HEK293 (cell line): ENCODE results near the gene ASB16.

Experiments
- CTCF ChIA-PET: fragments of 350-600 bp; formaldehyde crosslinking; extraction: SDS; loops from one replicate; lab custom pipeline; 2021; ENCODE audit warnings: antibody characterized with exemption; lab: Yijun Ruan, JAX
- POLR2A ChIA-PET: fragments of 300-600 bp; formaldehyde crosslinking; extraction: SDS; loops from one replicate; lab custom pipeline; 2020; ENCODE audit warnings: antibody characterized with exemption, inconsistent platforms; lab: Yijun Ruan, JAX
- H3K27ac ChIP-seq: fragments of 200-500 bp; sonication (Bioruptor generic); 2 replicates; pipeline ENCODE4 v1.5.1; 2014; ENCODE audit warnings: low read depth, low read length, control low read depth, inconsistent platforms; ENCODE audit errors: extremely low read depth
- H3K36me3 ChIP-seq, 2 experiments: fragments of 200-500 bp in 1 of 2; sonication (Bioruptor generic) in 1 of 2; 1 replicate in 1 of 2; 2 replicates in 1 of 2; pipeline ENCODE4 v1.5.1; 2014 to 2017; ENCODE audit warnings: inconsistent platforms in 2 of 2, low read length in 2 of 2; ENCODE audit not compliant: control insufficient read depth in 2 of 2, insufficient read depth in 1 of 2
- H3K4me1 ChIP-seq: fragments of 200-500 bp; sonication (Bioruptor generic); 2 replicates; pipeline ENCODE4 v1.5.1; 2014; ENCODE audit warnings: mild to moderate bottlenecking, low read length, inconsistent platforms; ENCODE audit not compliant: control insufficient read depth, insufficient read depth
- H3K4me3 ChIP-seq: 2 replicates; pipeline ENCODE4 v1.5.1; 2011; ENCODE audit warnings: low read depth, mild to moderate bottlenecking, control low read depth, low read length, moderate library complexity
- H3K9me3 ChIP-seq: fragments of 200-500 bp; sonication (Bioruptor generic); 2 replicates; pipeline ENCODE4 v1.5.1; 2014; ENCODE audit warnings: low read depth, low read length, inconsistent platforms; ENCODE audit not compliant: control insufficient read depth, insufficient read depth
- WT1 ChIP-seq: fragments of 450-650 bp; formaldehyde crosslinking; IDR thresholded peaks from 2 replicates; pipeline ENCODE4 v1.5.1; 2016; ENCODE audit warnings: missing biosample characterization, missing genetic modification characterization
- ZBTB11 ChIP-seq: fragments of 450-650 bp; formaldehyde crosslinking; conservative IDR thresholded peaks from 2 replicates; pipeline ENCODE4 v1.5.1; 2016; ENCODE audit warnings: low read depth, missing biosample characterization, missing genetic modification characterization
- ZFP37 ChIP-seq: fragments of 450-650 bp; formaldehyde crosslinking; IDR thresholded peaks from 2 replicates; pipeline ENCODE4 v1.5.1; 2016; ENCODE audit warnings: missing biosample characterization, missing genetic modification characterization
- ZNF114 ChIP-seq: fragments of 450-650 bp; formaldehyde crosslinking; IDR thresholded peaks from 2 replicates; pipeline ENCODE4 v1.5.0; 2017; ENCODE audit warnings: missing biosample characterization, missing genetic modification characterization
- ZNF223 ChIP-seq: fragments of 450-650 bp; formaldehyde crosslinking; IDR thresholded peaks from 2 replicates; pipeline ENCODE4 v1.5.1; 2016; ENCODE audit warnings: missing biosample characterization, missing genetic modification characterization
- ZNF24 ChIP-seq: fragments of 450-650 bp; formaldehyde crosslinking; IDR thresholded peaks from 2 replicates; pipeline ENCODE4 v1.5.1; 2016; ENCODE audit warnings: missing biosample characterization, missing genetic modification characterization
- ZNF248 ChIP-seq: fragments of 450-650 bp; formaldehyde crosslinking; IDR thresholded peaks from 2 replicates; pipeline ENCODE4 v1.5.1; 2017; ENCODE audit warnings: missing biosample characterization, missing genetic modification characterization
- ZNF311 ChIP-seq: fragments of 450-650 bp; formaldehyde crosslinking; IDR thresholded peaks from 2 replicates; pipeline ENCODE4 v1.5.1; 2017; ENCODE audit warnings: missing biosample characterization, missing genetic modification characterization, borderline replicate concordance
- ZNF341 ChIP-seq: fragments of 450-650 bp; formaldehyde crosslinking; IDR thresholded peaks from 2 replicates; pipeline ENCODE4; 2016; ENCODE audit warnings: low read depth, missing biosample characterization, missing genetic modification characterization
- ZNF354C ChIP-seq: fragments of 450-650 bp; formaldehyde crosslinking; IDR thresholded peaks from 2 replicates; pipeline ENCODE4 v1.5.1; 2016; ENCODE audit warnings: missing biosample characterization, missing genetic modification characterization, low read depth, borderline replicate concordance
- ZNF530 ChIP-seq: fragments of 450-650 bp; formaldehyde crosslinking; IDR thresholded peaks from 2 replicates; pipeline ENCODE4 v1.5.1; 2016; ENCODE audit warnings: low read depth, missing biosample characterization, missing genetic modification characterization
- ZNF580 ChIP-seq: fragments of 450-650 bp; formaldehyde crosslinking; IDR thresholded peaks from 2 replicates; pipeline ENCODE4 v1.5.1; 2016; ENCODE audit warnings: missing biosample characterization, missing genetic modification characterization
- ZNF658 ChIP-seq: fragments of 450-650 bp; formaldehyde crosslinking; IDR thresholded peaks from 2 replicates; pipeline ENCODE4; 2016; ENCODE audit warnings: missing biosample characterization, missing genetic modification characterization
- ZNF664 ChIP-seq: fragments of 450-650 bp; formaldehyde crosslinking; IDR thresholded peaks from 2 replicates; pipeline ENCODE4 v1.5.1; 2016; ENCODE audit warnings: missing biosample characterization, missing genetic modification characterization
- ZNF701 ChIP-seq: fragments of 450-650 bp; formaldehyde crosslinking; IDR thresholded peaks from 2 replicates; pipeline ENCODE4 v1.5.1; 2016; ENCODE audit warnings: missing biosample characterization, missing genetic modification characterization
- ZNF707 ChIP-seq: fragments of 450-650 bp; formaldehyde crosslinking; IDR thresholded peaks from 2 replicates; pipeline ENCODE4 v1.5.1; 2016; ENCODE audit warnings: missing biosample characterization, missing genetic modification characterization
- ZNF768 ChIP-seq: fragments of 450-650 bp; formaldehyde crosslinking; IDR thresholded peaks from 2 replicates; pipeline ENCODE4 v1.5.1; 2018; ENCODE audit warnings: missing biosample characterization, mild to moderate bottlenecking, missing genetic modification characterization
- TF ChIP-seq, protein P1 (sequence below): fragments of 450-650 bp; formaldehyde crosslinking; IDR thresholded peaks from 2 replicates; pipeline ENCODE4 v1.5.1; 2016; ENCODE audit warnings: missing biosample characterization, missing genetic modification characterization
- TF ChIP-seq, protein P2 (sequence below): fragments of 450-650 bp; formaldehyde crosslinking; IDR thresholded peaks from 2 replicates; pipeline ENCODE4 v1.5.1; 2017; ENCODE audit warnings: missing biosample characterization, missing genetic modification characterization
- TF ChIP-seq, protein P3 (sequence below): fragments of 450-650 bp; formaldehyde crosslinking; IDR thresholded peaks from 2 replicates; pipeline ENCODE4 v1.5.1; 2017; ENCODE audit warnings: missing biosample characterization, missing genetic modification characterization

The ASB16 gene

DNA sequence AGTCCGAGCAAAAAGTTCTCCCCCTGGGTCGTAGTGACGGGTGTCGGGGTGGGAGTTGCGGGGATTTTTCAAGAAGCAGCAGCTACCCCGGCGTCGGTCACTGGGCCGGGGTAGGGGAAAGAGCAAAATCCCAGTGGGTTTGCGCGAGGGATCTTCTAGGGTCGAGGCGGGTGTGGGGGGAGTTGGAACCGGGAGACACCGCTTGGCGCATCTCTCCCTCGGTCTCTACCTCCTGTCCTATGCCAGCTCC is 51.3 kb downstream of the ASB16 start:
- TF ChIP-seq ZNF341 (tag by site-specific recombination), result peak; percentile 39; the same call in 1 of the 2 replicates
- TF ChIP-seq ZNF701 (tag by site-specific recombination), result no peak
- TF ChIP-seq ZNF311 (tag by site-specific recombination), result no peak
- no peak for TF ChIP-seq ZNF530 (tag by site-specific recombination)
- TF ChIP-seq ZBTB11 (tag by site-specific recombination), result peak; percentile 66
- TF ChIP-seq ZNF24 (tag by site-specific recombination), result no peak
- no peak for TF ChIP-seq ZNF248 (tag by site-specific recombination)
- no peak for TF ChIP-seq WT1 (tag by site-specific recombination)
- TF ChIP-seq ZNF664 (tag by site-specific recombination), result no peak
- TF ChIP-seq ZNF354C (tag by site-specific recombination), result no peak
- 0 out of 2 replicates have a peak, but pooled peaks have one; percentile 11 for TF ChIP-seq ZFP37 (tag by site-specific recombination)
- no peak for TF ChIP-seq ZNF114
- no peak for TF ChIP-seq ZNF707 (tag by site-specific recombination)
- TF ChIP-seq, protein P1, sequence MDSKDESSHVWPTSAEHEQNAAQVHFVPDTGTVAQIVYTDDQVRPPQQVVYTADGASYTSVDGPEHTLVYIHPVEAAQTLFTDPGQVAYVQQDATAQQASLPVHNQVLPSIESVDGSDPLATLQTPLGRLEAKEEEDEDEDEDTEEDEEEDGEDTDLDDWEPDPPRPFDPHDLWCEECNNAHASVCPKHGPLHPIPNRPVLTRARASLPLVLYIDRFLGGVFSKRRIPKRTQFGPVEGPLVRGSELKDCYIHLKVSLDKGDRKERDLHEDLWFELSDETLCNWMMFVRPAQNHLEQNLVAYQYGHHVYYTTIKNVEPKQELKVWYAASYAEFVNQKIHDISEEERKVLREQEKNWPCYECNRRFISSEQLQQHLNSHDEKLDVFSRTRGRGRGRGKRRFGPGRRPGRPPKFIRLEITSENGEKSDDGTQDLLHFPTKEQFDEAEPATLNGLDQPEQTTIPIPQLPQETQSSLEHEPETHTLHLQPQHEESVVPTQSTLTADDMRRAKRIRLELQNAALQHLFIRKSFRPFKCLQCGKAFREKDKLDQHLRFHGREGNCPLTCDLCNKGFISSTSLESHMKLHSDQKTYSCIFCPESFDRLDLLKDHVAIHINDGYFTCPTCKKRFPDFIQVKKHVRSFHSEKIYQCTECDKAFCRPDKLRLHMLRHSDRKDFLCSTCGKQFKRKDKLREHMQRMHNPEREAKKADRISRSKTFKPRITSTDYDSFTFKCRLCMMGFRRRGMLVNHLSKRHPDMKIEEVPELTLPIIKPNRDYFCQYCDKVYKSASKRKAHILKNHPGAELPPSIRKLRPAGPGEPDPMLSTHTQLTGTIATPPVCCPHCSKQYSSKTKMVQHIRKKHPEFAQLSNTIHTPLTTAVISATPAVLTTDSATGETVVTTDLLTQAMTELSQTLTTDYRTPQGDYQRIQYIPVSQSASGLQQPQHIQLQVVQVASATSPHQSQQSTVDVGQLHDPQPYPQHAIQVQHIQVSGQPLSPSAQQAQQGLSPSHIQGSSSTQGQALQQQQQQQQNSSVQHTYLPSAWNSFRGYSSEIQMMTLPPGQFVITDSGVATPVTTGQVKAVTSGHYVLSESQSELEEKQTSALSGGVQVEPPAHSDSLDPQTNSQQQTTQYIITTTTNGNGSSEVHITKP (tag by site-specific recombination), result peak; percentile 98
- no peak for TF ChIP-seq ZNF223 (tag by site-specific recombination)
- TF ChIP-seq ZNF768 (tag by site-specific recombination), result no peak
- TF ChIP-seq, protein P2, sequence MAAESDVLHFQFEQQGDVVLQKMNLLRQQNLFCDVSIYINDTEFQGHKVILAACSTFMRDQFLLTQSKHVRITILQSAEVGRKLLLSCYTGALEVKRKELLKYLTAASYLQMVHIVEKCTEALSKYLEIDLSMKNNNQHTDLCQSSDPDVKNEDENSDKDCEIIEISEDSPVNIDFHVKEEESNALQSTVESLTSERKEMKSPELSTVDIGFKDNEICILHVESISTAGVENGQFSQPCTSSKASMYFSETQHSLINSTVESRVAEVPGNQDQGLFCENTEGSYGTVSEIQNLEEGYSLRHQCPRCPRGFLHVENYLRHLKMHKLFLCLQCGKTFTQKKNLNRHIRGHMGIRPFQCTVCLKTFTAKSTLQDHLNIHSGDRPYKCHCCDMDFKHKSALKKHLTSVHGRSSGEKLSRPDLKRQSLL, result no peak; the same call in 1 of the 2 replicates
- TF ChIP-seq ZNF658 (tag by site-specific recombination), result no peak
- no peak for TF ChIP-seq ZNF580 (tag by site-specific recombination)
- TF ChIP-seq, protein P3, sequence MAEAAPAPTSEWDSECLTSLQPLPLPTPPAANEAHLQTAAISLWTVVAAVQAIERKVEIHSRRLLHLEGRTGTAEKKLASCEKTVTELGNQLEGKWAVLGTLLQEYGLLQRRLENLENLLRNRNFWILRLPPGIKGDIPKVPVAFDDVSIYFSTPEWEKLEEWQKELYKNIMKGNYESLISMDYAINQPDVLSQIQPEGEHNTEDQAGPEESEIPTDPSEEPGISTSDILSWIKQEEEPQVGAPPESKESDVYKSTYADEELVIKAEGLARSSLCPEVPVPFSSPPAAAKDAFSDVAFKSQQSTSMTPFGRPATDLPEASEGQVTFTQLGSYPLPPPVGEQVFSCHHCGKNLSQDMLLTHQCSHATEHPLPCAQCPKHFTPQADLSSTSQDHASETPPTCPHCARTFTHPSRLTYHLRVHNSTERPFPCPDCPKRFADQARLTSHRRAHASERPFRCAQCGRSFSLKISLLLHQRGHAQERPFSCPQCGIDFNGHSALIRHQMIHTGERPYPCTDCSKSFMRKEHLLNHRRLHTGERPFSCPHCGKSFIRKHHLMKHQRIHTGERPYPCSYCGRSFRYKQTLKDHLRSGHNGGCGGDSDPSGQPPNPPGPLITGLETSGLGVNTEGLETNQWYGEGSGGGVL (tag by site-specific recombination), result peak; percentile 9; the same call in 1 of the 2 replicates
- POLR2A ChIA-PET, result interaction anchor here (0.6 to 3.4 kb wide), 30 partner anchors 8 to 386 kb away, joined by 3 to 38 read pairs (median 6); partner anchors contain the start of genes ATXN7L3, FAM171A2, FZD2 and RUNDC3A
- CTCF ChIA-PET, result interaction anchor here (0.6 to 1.9 kb wide), 12 partner anchors 9 to 469 kb away, joined by 3 to 10 read pairs (median 4); no protein-coding TSS in a partner anchor
- Histone ChIP-seq H3K4me1 (peaks cover 11% of the 10 kb centered on the region), H3K36me3 (peaks cover 0 to 6% of the 10 kb centered on the region in 2 experiments; a peak in 2 of 3 replicates), H3K9me3 (no peaks in the 10 kb centered on the region), H3K4me3 (peak overlapping the region; percentile 79), H3K27ac (peak overlapping the region; percentile 100; the same call in 1 of the 2 replicates)
